SU-DHL-6 (cell line): ENCODE results near the gene TAOK2.

Experiments used
- H2AFZ ChIP-seq: fragments of 200-600 bp; sonication (generic); 2 replicates; pipeline ENCODE4 v1.6.1; 2014; ENCODE audit warnings: low read depth, mild to moderate bottlenecking, moderate library complexity, mixed read lengths, antibody characterized with exemption, low read length; ENCODE audit not compliant: severe bottlenecking
- H3F3A ChIP-seq: fragments of 200-600 bp; shearing (Covaris generic); 2 replicates; pipeline ENCODE4 v1.6.0; 2016; ENCODE audit warnings: antibody characterized with exemption, mild to moderate bottlenecking; ENCODE audit not compliant: insufficient read depth
- H3K27ac ChIP-seq: fragments of 200-600 bp; sonication (generic); 2 replicates; pipeline ENCODE4 v1.5.1; 2016; ENCODE audit warnings: low read depth, mild to moderate bottlenecking, low read length, moderate library complexity, mixed read lengths
- H3K27me3 ChIP-seq: fragments of 200-600 bp; sonication (generic), shearing (Covaris generic); 2 replicates; pipeline ENCODE4 v1.6.0; 2014; ENCODE audit warnings: mild to moderate bottlenecking, low read length
- H3K36me3 ChIP-seq: fragments of 200-600 bp; sonication (generic); 2 replicates; pipeline ENCODE4 v1.6.1; 2014; ENCODE audit warnings: mild to moderate bottlenecking, low read length, mixed read lengths
- H3K4me2 ChIP-seq: fragments of 300-600, 200-600 bp; shearing (Covaris generic), sonication (generic); 2 replicates; pipeline ENCODE4 v1.6.0; 2014; ENCODE audit warnings: low read length, low read depth, mild to moderate bottlenecking; ENCODE audit not compliant: poor library complexity, severe bottlenecking
- H3K4me3 ChIP-seq: fragments of 200-600 bp; sonication (generic); 2 replicates; pipeline ENCODE4 v1.5.1; 2014; ENCODE audit warnings: antibody characterized with exemption, low read length, mild to moderate bottlenecking, mixed read lengths; ENCODE audit not compliant: insufficient read depth, poor library complexity, severe bottlenecking
- H3K79me2 ChIP-seq: fragments of 200-600 bp; sonication (generic); 2 replicates; pipeline ENCODE4 v1.6.1; 2014; ENCODE audit warnings: mild to moderate bottlenecking, low read length, moderate library complexity; ENCODE audit not compliant: insufficient read depth
- H3K9ac ChIP-seq: fragments of 200-600 bp; sonication (generic); 2 replicates; pipeline ENCODE4 v1.7.0; 2014; ENCODE audit warnings: mild to moderate bottlenecking, low read length
- H3K9me2 ChIP-seq: fragments of 200-600 bp; sonication (generic); replicated peaks from 2 replicates; pipeline ENCODE4 v1.6.1; 2014; ENCODE audit warnings: low read length; ENCODE audit not compliant: insufficient read depth
- H3K9me3 ChIP-seq: fragments of 200-600 bp; sonication (generic); 2 replicates; pipeline ENCODE4 v1.6.1; 2014; ENCODE audit warnings: low read length, mixed read lengths; ENCODE audit not compliant: insufficient read depth
- H4K20me1 ChIP-seq: fragments of 200-600 bp; sonication (generic); 2 replicates; pipeline ENCODE4 v1.6.1; 2014; ENCODE audit warnings: low read depth, mild to moderate bottlenecking, antibody characterized with exemption, low read length, moderate library complexity, mixed read lengths
- EZH2phosphoT487 ChIP-seq: fragments of 200-600 bp; sonication (generic), shearing (Covaris generic); conservative IDR thresholded peaks from 2 replicates; pipeline ENCODE4 v1.6.1; 2018; ENCODE audit warnings: mild to moderate bottlenecking, antibody characterized with exemption, low read length, moderate library complexity, mixed read lengths
- TF ChIP-seq, protein P1 (sequence below): fragments of 200-600 bp; sonication (generic); IDR thresholded peaks from one replicate; pipeline ENCODE4 v1.5.1; 2017; ENCODE audit warnings: antibody characterized with exemption, mild to moderate bottlenecking, low read length, moderate library complexity; ENCODE audit not compliant: insufficient read depth, poor library complexity, severe bottlenecking

TAOK2 gene

DNA sequence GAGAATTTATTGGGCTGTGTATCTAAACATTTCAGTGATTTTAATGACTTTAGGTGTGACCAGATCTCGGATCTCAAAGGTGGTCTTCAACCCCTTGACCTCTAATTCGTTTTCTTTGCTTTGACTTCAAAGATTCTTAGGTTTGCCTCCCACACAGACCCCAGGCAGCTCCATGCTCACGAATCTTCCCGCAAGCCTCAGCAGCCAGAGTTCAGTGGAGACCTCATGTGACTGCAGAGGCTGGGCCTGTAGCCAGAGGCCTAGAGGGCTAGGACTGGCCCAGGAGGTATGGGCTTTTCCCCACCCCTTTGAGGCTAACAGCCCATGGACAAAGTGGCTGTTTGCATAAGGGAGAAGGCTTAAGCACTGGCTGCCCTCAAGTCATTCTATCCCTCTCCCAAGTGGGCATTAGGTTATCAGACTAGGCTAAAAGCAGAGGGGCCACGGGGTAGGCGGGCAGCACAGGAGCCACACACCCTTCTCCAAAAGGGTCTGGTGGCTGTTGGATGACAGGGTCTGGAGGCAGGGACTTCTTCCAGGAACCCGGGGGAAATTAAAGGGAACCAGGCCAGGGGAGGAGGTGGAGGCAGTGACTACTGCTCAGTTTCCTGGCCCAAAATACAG, 18.8 kb downstream of the TAOK2 start:
- Histone ChIP-seq H3K9ac (no peak overlapping the region), H4K20me1 (no peaks in the 10 kb centered on the region), H2AFZ (no peak overlapping the region), H3K79me2 (peaks cover 11% of the 10 kb centered on the region), H3K27me3 (no peaks in the 10 kb centered on the region), H3K27ac (no peak overlapping the region), H3K4me2 (no peak overlapping the region), H3K36me3 (no peaks in the 10 kb centered on the region), H3K9me2 (no peaks in the 10 kb centered on the region), H3F3A (peaks cover 10% of the 10 kb centered on the region; the same call in 1 of the 2 replicates), H3K9me3 (no peaks in the 10 kb centered on the region), H3K4me3 (no peak overlapping the region)
- TF ChIP-seq EZH2phosphoT487, result no peak
- TF ChIP-seq, protein P1, sequence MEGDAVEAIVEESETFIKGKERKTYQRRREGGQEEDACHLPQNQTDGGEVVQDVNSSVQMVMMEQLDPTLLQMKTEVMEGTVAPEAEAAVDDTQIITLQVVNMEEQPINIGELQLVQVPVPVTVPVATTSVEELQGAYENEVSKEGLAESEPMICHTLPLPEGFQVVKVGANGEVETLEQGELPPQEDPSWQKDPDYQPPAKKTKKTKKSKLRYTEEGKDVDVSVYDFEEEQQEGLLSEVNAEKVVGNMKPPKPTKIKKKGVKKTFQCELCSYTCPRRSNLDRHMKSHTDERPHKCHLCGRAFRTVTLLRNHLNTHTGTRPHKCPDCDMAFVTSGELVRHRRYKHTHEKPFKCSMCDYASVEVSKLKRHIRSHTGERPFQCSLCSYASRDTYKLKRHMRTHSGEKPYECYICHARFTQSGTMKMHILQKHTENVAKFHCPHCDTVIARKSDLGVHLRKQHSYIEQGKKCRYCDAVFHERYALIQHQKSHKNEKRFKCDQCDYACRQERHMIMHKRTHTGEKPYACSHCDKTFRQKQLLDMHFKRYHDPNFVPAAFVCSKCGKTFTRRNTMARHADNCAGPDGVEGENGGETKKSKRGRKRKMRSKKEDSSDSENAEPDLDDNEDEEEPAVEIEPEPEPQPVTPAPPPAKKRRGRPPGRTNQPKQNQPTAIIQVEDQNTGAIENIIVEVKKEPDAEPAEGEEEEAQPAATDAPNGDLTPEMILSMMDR, result no peak

DNA sequence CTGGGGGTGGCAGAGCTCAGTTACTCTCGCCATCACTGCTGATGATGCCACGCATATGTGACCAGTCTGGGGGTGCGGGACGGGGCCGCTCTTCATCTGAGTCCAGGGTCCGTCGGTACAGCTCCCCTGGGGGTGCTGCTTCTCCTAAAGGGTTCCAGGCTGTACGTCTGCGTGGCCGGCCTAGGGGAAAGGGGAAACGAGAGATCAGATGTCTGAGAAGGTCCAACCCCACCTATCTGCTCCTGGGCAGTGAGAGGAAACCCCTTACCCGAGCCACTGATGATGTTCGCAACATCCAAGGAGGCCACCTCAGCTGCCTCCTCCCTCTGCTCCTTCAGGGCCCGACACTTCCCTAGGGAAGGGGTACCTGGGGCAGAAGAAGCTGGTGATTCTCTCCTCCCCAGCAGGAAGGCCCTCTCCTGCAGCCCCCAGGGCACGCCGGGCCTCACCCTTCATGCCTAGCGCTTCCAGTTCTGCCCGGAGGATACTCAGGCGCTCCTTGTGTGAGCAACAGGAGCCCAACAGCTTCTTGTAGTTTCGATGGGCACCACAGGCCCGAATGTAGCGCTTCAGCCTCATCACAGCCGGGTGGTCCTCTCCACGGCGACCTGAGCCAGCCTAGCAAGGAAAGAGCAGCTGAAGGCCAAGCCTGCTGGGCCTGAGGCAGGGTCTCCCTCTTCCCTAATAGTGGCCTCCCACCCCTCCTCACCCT, 19.7 kb downstream of the TAOK2 start:
- H3F3A ChIP-seq, result peaks cover 10% of the 10 kb centered on the region; the same call in 1 of the 2 replicates
- no peaks in the 10 kb centered on the region for H4K20me1 ChIP-seq
- H2AFZ ChIP-seq, result no peak overlapping the region
- H3K27me3 ChIP-seq, result no peaks in the 10 kb centered on the region
- no peak overlapping the region for H3K4me3 ChIP-seq
- H3K27ac ChIP-seq, result no peak overlapping the region
- H3K4me2 ChIP-seq, result no peak overlapping the region
- TF ChIP-seq EZH2phosphoT487, result no peak
- TF ChIP-seq, protein P1, result no peak
- H3K9me2 ChIP-seq, result no peaks in the 10 kb centered on the region
- no peaks in the 10 kb centered on the region for H3K36me3 ChIP-seq
- no peaks in the 10 kb centered on the region for H3K9me3 ChIP-seq
- no peak overlapping the region for H3K9ac ChIP-seq
- peaks cover 11% of the 10 kb centered on the region for H3K79me2 ChIP-seq

DNA sequence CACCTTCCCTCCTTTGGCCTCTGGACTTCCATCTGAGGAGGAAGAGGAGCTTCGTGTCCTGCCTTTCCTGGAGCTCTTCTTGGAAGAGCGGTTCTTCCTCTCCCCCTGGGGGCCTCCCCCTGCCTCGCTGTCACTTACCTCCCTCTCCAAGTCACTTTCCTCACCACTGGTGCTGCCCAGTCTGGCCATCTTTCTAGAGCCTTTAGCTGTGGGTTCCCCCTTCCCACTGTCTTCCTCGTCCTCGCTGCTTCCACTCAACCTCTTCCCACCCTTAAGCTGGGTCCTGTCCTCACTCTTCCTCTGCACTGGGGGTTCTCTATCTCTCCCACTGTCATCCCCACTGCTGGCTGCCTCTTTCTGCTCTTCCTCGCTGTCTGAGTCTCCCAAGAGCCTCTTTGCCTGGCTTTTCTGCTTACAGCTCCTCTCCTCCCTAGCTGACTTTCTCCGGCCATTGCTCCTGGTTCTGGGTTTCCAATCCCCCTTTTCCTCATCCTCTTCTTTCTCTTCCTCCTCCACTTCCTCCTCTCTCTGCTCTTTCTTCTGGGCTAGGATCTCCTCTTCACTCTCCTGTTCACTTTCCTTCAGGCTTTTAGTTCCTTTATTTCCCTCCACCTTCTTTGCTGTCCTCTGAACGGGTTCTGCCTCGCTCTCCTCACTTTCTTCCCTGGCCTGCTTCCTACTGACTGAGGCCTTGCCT, 20.4 kb downstream of the TAOK2 start:
- TF ChIP-seq, protein P1, result no peak
- no peak for TF ChIP-seq EZH2phosphoT487
- Histone ChIP-seq H3K9ac (peak overlapping the region; percentile 89), H3K27ac (peak overlapping the region; percentile 93), H3K4me3 (no peak overlapping the region), H3K79me2 (peaks cover 11% of the 10 kb centered on the region), H3F3A (peaks cover 10% of the 10 kb centered on the region; the same call in 1 of the 2 replicates), H4K20me1 (no peaks in the 10 kb centered on the region), H3K9me3 (no peaks in the 10 kb centered on the region), H3K36me3 (no peaks in the 10 kb centered on the region), H2AFZ (no peak overlapping the region), H3K27me3 (no peaks in the 10 kb centered on the region), H3K9me2 (no peaks in the 10 kb centered on the region), H3K4me2 (peak overlapping the region; percentile 89)
